HCT116 (cell line): ENCODE data around the gene C15orf40.

Experiments used
- CTCF ChIP-seq, 3 experiments: fragments of 200-600 bp in 1 of 3; sonication (generic) in 1 of 3; IDR thresholded peaks in 2 of 3; conservative IDR thresholded peaks in 1 of 3; 2 replicates each; pipeline ENCODE4 v1.5.1; 2012 to 2017; ENCODE audit warnings: low read depth in 2 of 3, low read length in 2 of 3, antibody characterized with exemption in 1 of 3, borderline replicate concordance in 1 of 3, control low read depth in 1 of 3, mild to moderate bottlenecking in 1 of 3, mixed read lengths in 1 of 3, mixed run types in 1 of 3, moderate library complexity in 1 of 3; ENCODE audit not compliant: insufficient read depth in 1 of 3
- POLR2A ChIP-seq: IDR thresholded peaks from 2 replicates; pipeline ENCODE4 v1.7.0; 2011; ENCODE audit warnings: borderline replicate concordance; ENCODE audit not compliant: insufficient read depth, insufficient read length; ENCODE audit errors: extremely low read depth
- SRF ChIP-seq: IDR thresholded peaks from 2 replicates; pipeline ENCODE4 v1.6.1; 2012; ENCODE audit warnings: low read depth
- YY1 ChIP-seq: IDR thresholded peaks from 2 replicates; pipeline ENCODE4 v1.6.1; 2011; ENCODE audit warnings: low read length, low read depth, moderate library complexity, mild to moderate bottlenecking; ENCODE audit not compliant: insufficient replicate concordance; ENCODE audit errors: extremely low read depth

- TF ChIP-seq CTCF (IDR thresholded peaks at IDR 0.05 in 2 of 3, conservative IDR thresholded peaks at IDR 0.05 in 1 of 3; ENCODE audit: borderline replicate concordance in 1 of 3, insufficient read depth in 1 of 3, low read depth in 2 of 3, low read length in 2 of 3) (no peak), YY1 (no peak), POLR2A (no peak), SRF (no peak)
Observed at GRCh38 chr15:82977076-82977475, 34.4 kb downstream of the C15orf40 start.
